ENCODE data around the gene HBE1. TPM values are rescaled to one million over a fixed set of nuclear protein-coding genes. Genes with fewer than 3 reads are reported as not detected.
"Not testable (repeated sequence)": the region's sequence is repeated elsewhere in the genome, so short reads cannot be mapped to it uniquely, and the experiment has no call there.

Gene HBE1
- total RNA-seq, 2 donors from 2014 or later: not detected

DNA sequence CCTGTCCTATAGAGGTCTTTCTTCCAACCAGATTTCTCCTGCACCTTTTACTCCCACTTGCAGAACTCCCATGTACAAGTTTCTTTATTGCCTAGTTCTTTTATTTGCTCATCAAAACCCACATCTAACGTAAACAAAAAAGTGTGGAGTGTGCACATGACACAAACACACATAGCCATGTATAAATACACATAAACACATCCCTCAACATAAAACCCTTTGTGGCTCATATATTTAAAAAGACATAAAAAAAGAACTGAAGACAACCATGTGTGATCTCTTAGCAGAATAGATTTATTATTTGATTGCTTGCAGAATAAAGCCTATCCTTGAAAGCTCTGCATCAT lies 16.9 kb downstream of the HBE1 start:
- no peaks in the 10 kb centered on the region for H3K9me3 ChIP-seq
- no peak overlapping the region for H3K4me3 ChIP-seq
- no peaks in the 10 kb centered on the region for H3K36me3 ChIP-seq
- H3K27ac ChIP-seq: no peak overlapping the region
- no peak for DNase-seq (ENCODE audit: low spot score)
- no peaks in the 10 kb centered on the region for H3K27me3 ChIP-seq (replicated peaks; ENCODE audit: insufficient read depth)
- no peak for TF ChIP-seq CTCF (IDR thresholded peaks at IDR 0.05)
- H3K4me1 ChIP-seq (ENCODE audit: control insufficient read depth in 1 of 2, low read depth in 2 of 2): no peaks in the 10 kb centered on the region
- no peak for ATAC-seq (ENCODE audit: insufficient number of reproducible peaks, low FRiP score, low read depth)

- no peak overlapping the region for H3K27ac ChIP-seq
- H3K36me3 ChIP-seq: no peaks in the 10 kb centered on the region
- ATAC-seq (ENCODE audit: insufficient number of reproducible peaks, low FRiP score, low read depth) (no peak), DNase-seq (ENCODE audit: low spot score) (no peak)
- no peak overlapping the region for H3K4me3 ChIP-seq
- no peaks in the 10 kb centered on the region for H3K4me1 ChIP-seq (ENCODE audit: control insufficient read depth in 1 of 2, low read depth in 2 of 2)
- no peak for TF ChIP-seq CTCF (IDR thresholded peaks at IDR 0.05)
- no peaks in the 10 kb centered on the region for H3K27me3 ChIP-seq (replicated peaks; ENCODE audit: insufficient read depth)
- no peaks in the 10 kb centered on the region for H3K9me3 ChIP-seq
These were observed 17.4 kb downstream of the HBE1 start for GRCh38 chr11:5252192-5252918.

DNA sequence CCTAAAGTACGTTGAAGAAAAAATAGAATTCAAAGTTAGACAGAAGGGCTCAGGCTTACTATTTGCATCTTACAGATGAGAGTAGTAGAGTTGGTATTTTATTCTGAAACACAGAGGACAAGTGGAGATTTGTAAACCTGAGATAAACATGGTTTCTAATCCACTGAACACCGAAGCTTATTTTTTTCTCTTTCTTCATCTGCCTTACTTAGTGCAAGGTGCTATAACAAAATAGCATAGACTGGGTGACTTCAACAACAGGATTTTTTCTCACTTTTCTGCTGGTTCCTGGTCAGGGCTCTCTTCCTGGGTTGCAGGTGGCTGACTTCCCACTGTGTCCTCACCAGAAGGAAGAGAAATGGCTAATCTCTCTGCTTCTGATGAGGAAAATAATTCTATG lies 18.0 kb downstream of the HBE1 start:
- Histone ChIP-seq H3K9me3 (no peaks in the 10 kb centered on the region), H3K4me1 (ENCODE audit: control insufficient read depth in 1 of 2, low read depth in 2 of 2) (no peaks in the 10 kb centered on the region), H3K36me3 (no peaks in the 10 kb centered on the region), H3K27me3 (replicated peaks; ENCODE audit: insufficient read depth) (no peaks in the 10 kb centered on the region), H3K27ac (no peak overlapping the region), H3K4me3 (no peak overlapping the region)
- ATAC-seq (ENCODE audit: insufficient number of reproducible peaks, low FRiP score, low read depth) (no peak), DNase-seq (ENCODE audit: low spot score) (no peak)
- no peak for TF ChIP-seq CTCF (IDR thresholded peaks at IDR 0.05)

DNA sequence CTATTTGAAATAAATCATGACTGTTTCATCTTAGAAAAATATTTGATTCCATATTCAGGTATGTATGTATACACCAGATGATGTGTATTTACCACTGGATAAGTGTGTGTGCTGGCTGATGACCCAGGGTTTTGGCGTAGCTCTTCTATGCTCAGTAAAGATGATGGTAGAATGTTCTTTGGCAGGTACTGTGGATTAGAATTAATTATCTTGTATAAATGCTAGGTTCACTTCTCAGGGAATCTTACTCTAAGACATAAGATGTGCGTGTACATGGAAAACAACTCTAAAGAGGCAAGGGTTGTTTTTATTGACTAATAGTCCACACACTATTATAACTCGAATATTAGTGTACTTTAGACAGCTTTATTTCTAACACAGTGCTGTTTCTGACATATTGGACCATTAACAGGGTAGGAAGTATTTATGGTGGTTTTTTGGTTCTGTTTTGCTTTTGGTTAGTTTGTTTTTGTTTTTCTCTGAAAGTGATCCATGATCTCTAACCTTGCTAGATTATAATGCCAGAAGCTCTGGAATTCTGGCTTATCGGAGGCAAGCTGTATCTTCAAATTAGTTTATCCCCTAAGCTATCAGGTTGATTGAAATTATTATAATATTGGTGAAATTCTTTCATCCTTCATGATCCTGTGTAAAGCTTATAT lies 19.1 kb downstream of the HBE1 start:
- Histone ChIP-seq H3K36me3 (no peaks in the 10 kb centered on the region), H3K4me3 (no peak overlapping the region), H3K9me3 (no peaks in the 10 kb centered on the region), H3K27me3 (replicated peaks; ENCODE audit: insufficient read depth) (no peaks in the 10 kb centered on the region), H3K4me1 (ENCODE audit: control insufficient read depth in 1 of 2, low read depth in 2 of 2) (no peaks in the 10 kb centered on the region), H3K27ac (no peak overlapping the region)
- ATAC-seq (ENCODE audit: insufficient number of reproducible peaks, low FRiP score, low read depth): no peak
- no peak for TF ChIP-seq CTCF (IDR thresholded peaks at IDR 0.05)
- DNase-seq (ENCODE audit: low spot score): no peak

GRCh38 chr11:5249807-5250396 lies 19.8 kb downstream of the HBE1 start, which contains the start of gene HBG1:
Gene HBG1, minus strand, starts transcription at chr11:5249857. Its CDS starts 53 bp downstream, at chr11:5249804.
- not testable (repeated sequence) for H3K27ac ChIP-seq; H3K36me3 ChIP-seq; H3K9me3 ChIP-seq; ATAC-seq (ENCODE audit: insufficient number of reproducible peaks, low FRiP score, low read depth); H3K4me3 ChIP-seq; H3K4me1 ChIP-seq (ENCODE audit: control insufficient read depth in 1 of 2, low read depth in 2 of 2); H3K27me3 ChIP-seq (replicated peaks; ENCODE audit: insufficient read depth); DNase-seq (ENCODE audit: low spot score)

- not testable (repeated sequence) for H3K4me3 ChIP-seq; ATAC-seq (ENCODE audit: insufficient number of reproducible peaks, low FRiP score, low read depth); H3K27ac ChIP-seq; DNase-seq (ENCODE audit: low spot score); H3K4me1 ChIP-seq (ENCODE audit: control insufficient read depth in 1 of 2, low read depth in 2 of 2); H3K9me3 ChIP-seq; H3K36me3 ChIP-seq; H3K27me3 ChIP-seq (replicated peaks; ENCODE audit: insufficient read depth)
These were observed 21.2 kb downstream of the HBE1 start for GRCh38 chr11:5248498-5248897.
